GM12874 (cell line): ENCODE measurements around the gene AGXT.

Experiments
- TF ChIP-seq, protein P1 (sequence below): IDR thresholded peaks from 2 replicates; pipeline ENCODE4 v1.5.1; 2011; ENCODE audit warnings: low read depth, mild to moderate bottlenecking, control low read depth, low read length, moderate library complexity; ENCODE audit not compliant: insufficient read depth

The AGXT gene

DNA sequence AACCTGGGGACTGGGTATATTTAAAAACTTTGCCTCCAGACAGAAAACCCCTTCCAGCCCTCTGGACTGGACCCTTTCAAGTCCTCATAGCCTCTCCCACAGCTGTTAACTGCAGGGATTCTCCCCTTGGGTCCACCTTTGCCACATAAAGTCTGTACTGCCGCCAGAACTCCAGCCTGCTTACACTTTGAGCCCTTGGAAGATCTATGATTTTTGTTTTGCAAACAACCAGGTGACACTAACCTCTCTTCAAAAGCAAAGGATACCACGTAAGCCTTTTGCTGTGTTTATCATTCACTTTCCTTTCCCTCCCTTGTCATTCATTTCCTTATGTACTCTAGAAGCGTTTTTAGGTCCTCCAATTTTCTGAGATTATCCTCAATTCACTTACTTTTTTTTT is 4.1 kb upstream of the AGXT start:
- TF ChIP-seq, protein P1, sequence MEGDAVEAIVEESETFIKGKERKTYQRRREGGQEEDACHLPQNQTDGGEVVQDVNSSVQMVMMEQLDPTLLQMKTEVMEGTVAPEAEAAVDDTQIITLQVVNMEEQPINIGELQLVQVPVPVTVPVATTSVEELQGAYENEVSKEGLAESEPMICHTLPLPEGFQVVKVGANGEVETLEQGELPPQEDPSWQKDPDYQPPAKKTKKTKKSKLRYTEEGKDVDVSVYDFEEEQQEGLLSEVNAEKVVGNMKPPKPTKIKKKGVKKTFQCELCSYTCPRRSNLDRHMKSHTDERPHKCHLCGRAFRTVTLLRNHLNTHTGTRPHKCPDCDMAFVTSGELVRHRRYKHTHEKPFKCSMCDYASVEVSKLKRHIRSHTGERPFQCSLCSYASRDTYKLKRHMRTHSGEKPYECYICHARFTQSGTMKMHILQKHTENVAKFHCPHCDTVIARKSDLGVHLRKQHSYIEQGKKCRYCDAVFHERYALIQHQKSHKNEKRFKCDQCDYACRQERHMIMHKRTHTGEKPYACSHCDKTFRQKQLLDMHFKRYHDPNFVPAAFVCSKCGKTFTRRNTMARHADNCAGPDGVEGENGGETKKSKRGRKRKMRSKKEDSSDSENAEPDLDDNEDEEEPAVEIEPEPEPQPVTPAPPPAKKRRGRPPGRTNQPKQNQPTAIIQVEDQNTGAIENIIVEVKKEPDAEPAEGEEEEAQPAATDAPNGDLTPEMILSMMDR, result no peak

DNA sequence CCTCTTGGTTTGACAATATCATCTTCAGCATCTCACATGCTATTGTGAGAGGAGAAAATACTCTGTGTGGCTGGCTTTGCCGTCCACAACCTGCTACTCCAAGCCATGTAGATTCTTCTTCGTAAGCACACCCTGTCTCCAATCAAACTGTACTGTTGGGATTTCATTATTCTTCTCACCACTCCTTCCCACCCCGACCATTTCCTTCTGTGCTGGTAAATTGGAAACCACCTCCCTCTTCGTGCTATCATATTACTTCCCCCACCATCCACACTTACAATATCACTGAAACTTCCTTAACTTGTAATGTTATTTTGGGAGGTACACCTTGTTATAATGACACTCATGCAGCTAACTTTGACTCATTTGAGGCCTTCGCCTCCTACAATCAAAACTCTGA is 3.2 kb upstream of the AGXT start:
- TF ChIP-seq, protein P1, result no peak

DNA sequence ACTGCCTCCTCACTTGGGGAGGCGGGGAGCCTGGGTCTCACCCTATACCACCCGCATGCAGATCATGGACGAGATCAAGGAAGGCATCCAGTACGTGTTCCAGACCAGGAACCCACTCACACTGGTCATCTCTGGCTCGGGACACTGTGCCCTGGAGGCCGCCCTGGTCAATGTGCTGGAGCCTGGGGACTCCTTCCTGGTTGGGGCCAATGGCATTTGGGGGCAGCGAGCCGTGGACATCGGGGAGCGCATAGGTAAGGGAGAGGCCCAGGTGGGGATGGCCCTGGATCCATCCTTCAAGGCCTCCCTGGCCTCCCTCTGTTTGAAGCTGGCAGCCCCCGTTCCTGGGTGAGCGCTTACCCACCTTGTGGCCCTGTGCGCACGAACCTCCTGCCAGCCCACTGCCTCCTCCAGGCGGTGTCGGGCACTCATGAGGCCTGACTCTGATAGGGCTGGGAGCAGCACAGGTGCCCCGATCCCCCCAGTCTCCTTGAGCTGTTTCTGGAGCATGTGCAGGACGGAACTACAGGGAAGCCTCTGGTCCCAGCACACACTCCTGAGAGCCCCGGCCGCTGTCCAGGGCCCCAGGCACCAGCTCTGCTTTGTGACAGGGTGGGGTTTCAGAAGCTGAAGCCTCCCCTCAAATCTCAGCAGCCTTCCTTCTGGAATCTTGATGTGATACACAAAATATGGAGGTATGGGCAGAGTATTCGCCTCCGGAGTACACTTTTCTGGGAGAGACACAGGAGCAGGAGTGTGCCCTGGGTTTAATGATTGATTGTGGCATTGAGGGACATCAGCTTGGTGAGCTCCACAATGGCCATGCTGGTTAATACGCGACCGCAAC is 708 bp downstream of the AGXT start:
- TF ChIP-seq, protein P1, result no peak

DNA sequence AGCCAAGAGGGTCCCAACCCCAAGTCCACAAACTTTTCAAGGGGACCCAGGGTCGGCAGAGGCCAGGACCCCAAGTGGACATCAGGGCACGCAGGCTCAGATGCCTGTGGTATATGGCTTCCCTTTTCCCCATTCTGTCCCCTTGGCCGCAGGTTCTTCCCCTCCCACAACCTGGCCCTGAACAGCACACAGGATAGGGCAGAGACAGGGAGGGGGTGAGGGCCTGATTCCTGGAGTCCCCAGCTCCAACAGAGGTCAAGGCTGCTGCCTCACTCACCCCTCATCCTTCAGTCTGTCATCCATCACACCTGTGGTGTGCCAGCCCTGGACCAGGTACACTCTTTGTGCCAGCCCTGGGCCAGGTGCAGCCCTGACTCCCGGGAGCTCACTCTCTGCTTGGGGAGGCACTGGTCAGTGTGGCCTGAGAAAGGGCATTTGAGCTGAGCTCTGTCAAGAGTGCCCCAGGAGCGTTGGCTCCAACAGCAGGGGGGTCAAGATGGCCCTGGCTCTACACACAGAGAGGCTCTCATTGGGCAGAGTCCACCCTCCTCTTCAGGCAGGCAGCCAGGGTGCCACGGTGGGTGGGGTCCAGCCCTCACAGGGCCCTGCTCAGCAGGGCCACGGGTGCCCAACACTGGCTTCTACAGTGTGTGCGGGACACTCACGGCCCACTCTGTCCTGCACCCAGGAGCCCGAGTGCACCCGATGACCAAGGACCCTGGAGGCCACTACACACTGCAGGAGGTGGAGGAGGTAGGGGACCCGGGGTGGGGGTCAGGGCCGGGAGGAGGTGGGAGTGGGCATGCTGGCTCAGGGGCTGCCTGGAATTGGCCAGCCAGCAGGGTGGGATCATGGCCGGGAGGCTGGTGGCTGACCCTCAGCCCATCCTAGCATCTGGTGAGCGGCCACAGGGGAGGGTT is 1.6 kb downstream of the AGXT start:
- TF ChIP-seq, protein P1, result no peak

DNA sequence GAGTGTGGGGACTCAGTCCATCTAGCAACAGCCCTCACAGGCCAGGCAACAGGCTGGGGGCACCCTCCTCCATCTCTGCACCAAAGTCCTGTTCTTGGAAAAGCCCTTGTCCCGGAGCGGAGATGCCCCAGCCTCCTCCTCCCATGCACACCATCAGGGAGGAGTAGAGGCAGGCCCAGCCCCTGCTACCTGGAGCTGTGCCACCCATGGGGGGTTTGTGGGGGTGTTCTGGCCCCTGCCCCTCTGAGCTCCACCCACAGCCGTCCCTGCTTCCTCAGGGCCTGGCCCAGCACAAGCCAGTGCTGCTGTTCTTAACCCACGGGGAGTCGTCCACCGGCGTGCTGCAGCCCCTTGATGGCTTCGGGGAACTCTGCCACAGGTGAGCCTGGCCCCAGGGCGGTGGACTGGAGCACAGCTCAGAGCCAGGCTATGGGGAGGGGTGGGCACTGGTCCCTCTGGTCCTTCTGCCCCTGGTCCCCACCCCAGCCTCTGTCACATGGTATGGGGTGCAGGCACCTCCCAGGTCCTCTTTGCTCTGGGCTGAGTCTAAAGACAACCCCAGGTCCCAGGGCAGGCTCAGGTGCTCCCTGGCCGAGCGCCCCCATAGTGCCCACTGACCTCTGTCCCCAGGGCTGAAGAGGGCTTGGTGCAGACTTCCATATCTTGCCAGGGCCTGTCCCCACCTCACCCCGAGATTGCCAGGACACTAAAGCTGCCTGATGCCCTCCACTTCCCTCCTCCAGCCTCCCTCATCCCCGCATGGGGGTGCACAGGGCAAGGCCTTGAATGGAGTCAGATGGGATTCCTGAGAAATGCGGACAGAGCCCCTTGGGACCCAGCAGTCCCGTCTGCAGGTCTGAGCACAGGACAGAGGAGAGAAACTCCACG is 2.7 kb downstream of the AGXT start:
- TF ChIP-seq, protein P1, result no peak

DNA sequence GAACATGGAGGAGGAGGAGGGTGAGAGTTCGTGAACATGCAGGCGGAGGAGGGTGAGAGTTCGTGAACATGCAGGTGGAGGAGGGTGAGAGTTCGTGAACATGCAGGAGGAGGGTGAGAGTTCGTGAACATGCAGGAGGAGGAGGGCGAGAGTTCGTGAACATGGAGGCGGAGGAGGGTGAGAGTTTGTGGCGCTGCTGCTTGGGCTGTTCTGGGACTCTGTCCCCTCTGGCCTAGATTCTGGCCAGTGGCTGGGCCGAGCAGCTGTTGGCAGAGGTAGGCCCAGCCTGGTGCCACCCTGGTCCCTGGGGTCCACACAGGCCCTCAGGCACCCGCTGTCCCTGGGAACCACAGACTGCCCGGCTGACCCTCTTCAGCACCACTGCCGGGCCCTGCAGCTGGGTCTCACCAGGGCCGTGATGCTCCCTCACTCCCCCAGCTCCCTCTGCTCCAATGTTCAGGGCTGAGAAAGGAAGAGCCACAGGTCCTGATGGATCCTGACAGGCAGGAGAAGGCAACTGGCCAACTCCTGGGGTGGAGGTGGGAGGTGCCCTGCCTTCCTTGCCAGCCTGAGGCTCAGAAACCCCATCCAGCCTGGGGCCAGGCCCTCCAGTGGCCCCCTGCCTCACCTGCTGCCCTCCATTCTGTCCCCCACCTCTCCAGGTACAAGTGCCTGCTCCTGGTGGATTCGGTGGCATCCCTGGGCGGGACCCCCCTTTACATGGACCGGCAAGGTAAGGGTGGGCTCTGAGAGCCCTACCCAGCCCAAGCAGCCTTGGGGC is 3.9 kb downstream of the AGXT start:
- TF ChIP-seq, protein P1, result no peak
